Activated gamma-delta T cell treated with anti-CD3 and anti-CD28 coated beads, Interleukin-2, amount 50 U/mL, for 16 hours (primary cell): ENCODE data around the gene IGFALS.

Source experiments
- DNase-seq: peaks from one replicate; pipeline ENCODE4 v3.0.0-alpha.2; 2020; ENCODE audit warnings: low read depth

The IGFALS gene

GRCh38 chr16:1775846-1776671 is 17.4 kb downstream of the IGFALS start:
- no peak for DNase-seq

GRCh38 chr16:1775006-1775845 is 18.3 kb downstream of the IGFALS start:
- DNase-seq, result no peak

- DNase-seq, result no peak
These were observed 19.1 kb downstream of the IGFALS start for GRCh38 chr16:1774448-1774780.

- no peak for DNase-seq
These were observed 19.6 kb downstream of the IGFALS start for GRCh38 chr16:1773703-1774447.

GRCh38 chr16:1772908-1773702 is 20.4 kb downstream of the IGFALS start, which contains the start of gene MRPS34:
TSS of gene MRPS34 (minus strand) at chr16:1773134. CDS start at chr16:1773119, 15 bp downstream.
- DNase-seq, result peak; percentile 68

GRCh38 chr16:1772362-1772907 is 21.1 kb downstream of the IGFALS start, which contains the start of gene EME2:
TSS of gene EME2 (plus strand) at chr16:1772810. CDS start at chr16:1773228, 418 bp downstream.
- no peak for DNase-seq

- DNase-seq, result no peak
These were observed 21.6 kb downstream of the IGFALS start for GRCh38 chr16:1771864-1772361.

GRCh38 chr16:1771188-1771863 is 22.2 kb downstream of the IGFALS start, which contains the start of gene NME3:
TSS of gene NME3 (minus strand) at chr16:1771543. CDS start at chr16:1771534, 9 bp downstream.
- peak; percentile 56 for DNase-seq

GRCh38 chr16:1770328-1771187 is 22.9 kb downstream of the IGFALS start:
- DNase-seq, result peak; percentile 44

- no peak for DNase-seq
These were observed 23.9 kb downstream of the IGFALS start for GRCh38 chr16:1769402-1770300.

- no peak for DNase-seq
These were observed 24.6 kb downstream of the IGFALS start for GRCh38 chr16:1768767-1769401.

GRCh38 chr16:1768061-1768766 is 25.3 kb downstream of the IGFALS start:
- no peak for DNase-seq

GRCh38 chr16:1767116-1767994 is 26.1 kb downstream of the IGFALS start:
- no peak for DNase-seq

GRCh38 chr16:1766701-1767100 is 26.8 kb downstream of the IGFALS start:
- no peak for DNase-seq

GRCh38 chr16:1766231-1766630 is 27.3 kb downstream of the IGFALS start:
- DNase-seq, result no peak

- DNase-seq, result no peak
These were observed 27.7 kb downstream of the IGFALS start for GRCh38 chr16:1765826-1766225.
